GM12878 (cell line): ENCODE data around the gene ANKRD61. TPM values are rescaled to one million over a fixed set of nuclear protein-coding genes. Genes with fewer than 3 reads are reported as not detected.

Experiments used
- BCLAF1 ChIP-seq: fragments of 450-650 bp; IDR thresholded peaks from 2 replicates; pipeline ENCODE4 v1.6.1; 2017; ENCODE audit warnings: antibody characterized with exemption, mild to moderate bottlenecking, moderate library complexity
- CBX3 ChIP-seq: fragments of 200-600 bp; sonication (generic); IDR thresholded peaks from 2 replicates; pipeline ENCODE4 v1.6.1; 2016; ENCODE audit warnings: low read depth, borderline replicate concordance
- CHD2 ChIP-seq: IDR thresholded peaks from 2 replicates; pipeline ENCODE4 v1.6.1; 2011; ENCODE audit warnings: low read depth, low read length, improper control_type of control experiment, borderline replicate concordance
- CTCF ChIP-seq, 3 experiments: IDR thresholded peaks in 2 of 3; conservative IDR thresholded peaks in 1 of 3; 2 replicates each; pipeline ENCODE4 v1.5.1; 2011; ENCODE audit warnings: low read depth in 3 of 3, low read length in 3 of 3, mild to moderate bottlenecking in 3 of 3, control low read depth in 2 of 3, moderate library complexity in 2 of 3, inconsistent platforms in 1 of 3, mixed read lengths in 1 of 3; ENCODE audit not compliant: control insufficient read depth in 2 of 3, insufficient read depth in 1 of 3; ENCODE audit errors: extremely low read depth in 1 of 3
- EED ChIP-seq: sonication (generic); IDR thresholded peaks from 2 replicates; pipeline ENCODE4 v1.6.1; 2016; ENCODE audit warnings: antibody characterized with exemption, low read depth
- EZH2 ChIP-seq: IDR thresholded peaks from 2 replicates; pipeline ENCODE4 v1.6.1; 2012; ENCODE audit warnings: low read depth, mild to moderate bottlenecking, control low read depth, inconsistent platforms, low read length, borderline replicate concordance; ENCODE audit not compliant: control insufficient read depth
- FOXK2 ChIP-seq: fragments of 450-650 bp; IDR thresholded peaks from 2 replicates; pipeline ENCODE4 v1.6.1; 2017; ENCODE audit warnings: mild to moderate bottlenecking, moderate library complexity
- IKZF2 ChIP-seq, 2 experiments: fragments of 450-650 bp; IDR thresholded peaks; 2 replicates each; pipeline ENCODE4 v1.6.1; 2017; ENCODE audit warnings: mild to moderate bottlenecking in 2 of 2, moderate library complexity in 2 of 2
- KAT2A ChIP-seq: conservative IDR thresholded peaks from 2 replicates; pipeline ENCODE4 v1.6.1; 2011; ENCODE audit warnings: low read depth, low read length; ENCODE audit not compliant: control insufficient read depth
- NR2F1 ChIP-seq: fragments of 450-650 bp; conservative IDR thresholded peaks from 2 replicates; pipeline ENCODE4 v1.6.1; 2017; ENCODE audit warnings: mild to moderate bottlenecking
- PAX5 ChIP-seq: IDR thresholded peaks from 2 replicates; pipeline ENCODE4 v1.6.1; 2011; ENCODE audit warnings: low read depth, low read length, borderline replicate concordance
- RBBP5 ChIP-seq: fragments of 200-600 bp; sonication (generic); conservative IDR thresholded peaks from 2 replicates; pipeline ENCODE4 v1.6.1; 2016
- RCOR1 ChIP-seq: conservative IDR thresholded peaks from 2 replicates; pipeline ENCODE4 v1.6.1; 2012; ENCODE audit warnings: low read depth, low read length, improper control_type of control experiment
- SP1 ChIP-seq: IDR thresholded peaks from one replicate; pipeline ENCODE4 v1.6.1; 2011; ENCODE audit warnings: low read depth, low read length
- SRF ChIP-seq, 2 experiments: IDR thresholded peaks; 2 replicates each; pipeline ENCODE4 v1.6.1; 2011; ENCODE audit warnings: low read depth in 2 of 2, low read length in 2 of 2, mild to moderate bottlenecking in 1 of 2, moderate library complexity in 1 of 2
- SUZ12 ChIP-seq: fragments of 200-600 bp; sonication (generic); IDR thresholded peaks from one replicate; pipeline ENCODE4 v1.6.1; 2018; ENCODE audit warnings: antibody characterized with exemption, mild to moderate bottlenecking; ENCODE audit not compliant: unreplicated experiment
- ZNF217 ChIP-seq: fragments of 450-650 bp; IDR thresholded peaks from 2 replicates; pipeline ENCODE4 v1.6.1; 2017; ENCODE audit warnings: antibody characterized with exemption, mild to moderate bottlenecking
- polyA plus RNA-seq, 11 experiments: library from polyadenylated mRNA; depleted of rRNA in 4 of 11; unstranded in 6 of 11; stranded (reverse) in 5 of 11; fragments of >200 nt; fragmentation: Nextera tagmentation in 4 of 11; fragmentation: Illumina TruSeq in 1 of 11; extraction: Ambion mirVana in 4 of 11; extraction: Trizol in 1 of 11; gene quantifications; 1 replicate in 1 of 11; 2 replicates in 10 of 11; pipeline versions ENCODE4 v1.2.1 to v1.2.3, GENCODE V29; 2011 to 2016; ENCODE audit warnings: inconsistent platforms in 2 of 11, missing spikeins in 2 of 11, low read depth in 1 of 11
- total RNA-seq, 4 experiments: library from RNA; depleted of rRNA in 3 of 4; stranded (reverse); fragments of >200 nt in 3 of 4; fragmentation: Illumina TruSeq in 1 of 4; extraction: Trizol in 1 of 4; gene quantifications; 2 replicates each; pipeline versions ENCODE4 v1.2.1 to v1.2.3, GENCODE V29; 2013 to 2021
- TF ChIP-seq, protein P1 (sequence below): fragments of 450-650 bp; formaldehyde crosslinking; IDR thresholded peaks from 2 replicates; pipeline ENCODE4 v1.4.0; 2020; ENCODE audit warnings: mild to moderate bottlenecking, moderate library complexity

ANKRD61 gene
- total and polyA plus RNA-seq, 10 of the 15 experiments (the other 5 are each of a cell fraction or from before 2014, with no cell fraction given) = 0.11 to 0.64 (median 0.28) TPM

DNA sequence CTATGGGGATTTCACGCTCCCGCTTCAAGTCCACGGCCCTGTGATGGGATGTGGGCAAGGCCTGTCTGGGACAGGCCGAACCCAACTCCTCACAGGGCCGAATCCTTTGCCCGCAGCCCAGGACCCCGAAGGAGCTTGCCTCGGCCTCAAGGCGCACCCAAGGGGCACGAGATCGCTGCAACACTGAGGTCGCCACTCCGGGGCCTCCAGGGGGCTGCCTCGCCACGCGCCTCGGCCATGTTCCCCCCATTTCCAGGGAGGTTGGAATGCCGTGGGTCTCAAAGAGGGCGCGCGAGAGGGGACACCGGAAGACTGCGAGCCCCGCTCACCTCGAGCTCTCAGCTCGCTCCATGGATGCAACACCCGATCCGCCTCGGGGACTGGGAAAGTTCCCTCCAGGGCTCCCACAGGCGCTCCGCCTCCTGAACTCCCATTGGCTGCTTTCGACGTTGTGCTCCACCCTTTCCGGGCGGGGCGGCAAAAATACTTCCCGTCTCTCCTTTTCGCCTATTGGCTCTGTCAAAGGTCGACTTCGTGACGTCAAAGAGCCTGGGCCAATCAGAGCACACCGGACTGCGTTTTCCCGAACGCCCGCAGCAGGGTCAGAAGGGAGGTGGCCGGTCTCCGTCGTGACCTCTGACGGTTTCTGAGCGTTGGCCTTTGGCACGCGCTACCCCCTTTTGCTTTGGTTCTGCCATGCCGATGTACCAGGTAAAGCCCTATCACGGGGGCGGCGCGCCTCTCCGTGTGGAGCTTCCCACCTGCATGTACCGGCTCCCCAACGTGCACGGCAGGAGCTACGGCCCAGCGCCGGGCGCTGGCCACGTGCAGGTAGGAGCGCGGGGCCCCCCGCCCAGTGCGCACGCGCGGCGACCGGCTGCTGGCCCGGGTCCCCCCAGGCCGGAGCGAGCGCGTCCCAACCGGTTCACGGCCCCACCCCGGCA is 22.2 kb upstream of the ANKRD61 start, which contains the start of the genes AIMP2 and PMS2 (continued):
- TF ChIP-seq CTCF (IDR thresholded peaks at IDR 0.05 in 2 of 3, conservative IDR thresholded peaks at IDR 0.05 in 1 of 3; ENCODE audit: control insufficient read depth in 2 of 3, extremely low read depth in 1 of 3, insufficient read depth in 1 of 3, low read depth in 3 of 3, low read length in 3 of 3) (peak; percentile 8 to 23 (median 18); a peak in 2 of 6 replicates), KAT2A (no peak), FOXK2 (peak; percentile 58), EZH2 (no peak), CBX3 (no peak), RBBP5 (no peak), SUZ12 (no peak), BCLAF1 (no peak), SP1 (peak; percentile 89), EED (peak; percentile 54), SRF (IDR thresholded peaks at IDR 0.05; ENCODE audit: low read depth in 2 of 2, low read length in 2 of 2) (no peak), RCOR1 (no peak), NR2F1 (peak; percentile 98), IKZF2 (IDR thresholded peaks at IDR 0.05) (peak; percentile 66 to 80; a peak in 3 of 4 replicates), CHD2 (peak; percentile 87), ZNF217 (0 out of 2 replicates have a peak, but pooled peaks have one; percentile 41), PAX5 (no peak; the same call in 1 of the 2 replicates)
- TF ChIP-seq, protein P1, sequence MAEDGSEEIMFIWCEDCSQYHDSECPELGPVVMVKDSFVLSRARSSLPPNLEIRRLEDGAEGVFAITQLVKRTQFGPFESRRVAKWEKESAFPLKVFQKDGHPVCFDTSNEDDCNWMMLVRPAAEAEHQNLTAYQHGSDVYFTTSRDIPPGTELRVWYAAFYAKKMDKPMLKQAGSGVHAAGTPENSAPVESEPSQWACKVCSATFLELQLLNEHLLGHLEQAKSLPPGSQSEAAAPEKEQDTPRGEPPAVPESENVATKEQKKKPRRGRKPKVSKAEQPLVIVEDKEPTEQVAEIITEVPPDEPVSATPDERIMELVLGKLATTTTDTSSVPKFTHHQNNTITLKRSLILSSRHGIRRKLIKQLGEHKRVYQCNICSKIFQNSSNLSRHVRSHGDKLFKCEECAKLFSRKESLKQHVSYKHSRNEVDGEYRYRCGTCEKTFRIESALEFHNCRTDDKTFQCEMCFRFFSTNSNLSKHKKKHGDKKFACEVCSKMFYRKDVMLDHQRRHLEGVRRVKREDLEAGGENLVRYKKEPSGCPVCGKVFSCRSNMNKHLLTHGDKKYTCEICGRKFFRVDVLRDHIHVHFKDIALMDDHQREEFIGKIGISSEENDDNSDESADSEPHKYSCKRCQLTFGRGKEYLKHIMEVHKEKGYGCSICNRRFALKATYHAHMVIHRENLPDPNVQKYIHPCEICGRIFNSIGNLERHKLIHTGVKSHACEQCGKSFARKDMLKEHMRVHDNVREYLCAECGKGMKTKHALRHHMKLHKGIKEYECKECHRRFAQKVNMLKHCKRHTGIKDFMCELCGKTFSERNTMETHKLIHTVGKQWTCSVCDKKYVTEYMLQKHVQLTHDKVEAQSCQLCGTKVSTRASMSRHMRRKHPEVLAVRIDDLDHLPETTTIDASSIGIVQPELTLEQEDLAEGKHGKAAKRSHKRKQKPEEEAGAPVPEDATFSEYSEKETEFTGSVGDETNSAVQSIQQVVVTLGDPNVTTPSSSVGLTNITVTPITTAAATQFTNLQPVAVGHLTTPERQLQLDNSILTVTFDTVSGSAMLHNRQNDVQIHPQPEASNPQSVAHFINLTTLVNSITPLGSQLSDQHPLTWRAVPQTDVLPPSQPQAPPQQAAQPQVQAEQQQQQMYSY (CRISPR knock-in tag) = no peak
